Lung (tissue), 12 donors: ENCODE measurements around the gene RIOX2. TPM values are rescaled to one million over a fixed set of nuclear protein-coding genes. Genes with fewer than 3 reads are reported as not detected.

Experiments
- ATAC-seq: fragments of 200-7000 bp; cut with Tn5 transposase; one replicate; pipeline ENCODE4 v1.9.1; 2020; ENCODE audit warnings: moderate number of reproducible peaks; ENCODE audit not compliant: insufficient read depth, low FRiP score
- DNase-seq, 3 donors: peaks; one replicate each; pipeline ENCODE4 v3.0.0-alpha.2; 2013 to 2017
- H3K27ac ChIP-seq, 2 donors: one replicate each; pipeline ENCODE4 v1.5.1; 2013; ENCODE audit warnings: mild to moderate bottlenecking in 2 of 2, moderate library complexity in 2 of 2, control low read depth in 1 of 2, inconsistent platforms in 1 of 2, low read depth in 1 of 2, low read length in 1 of 2
- H3K27me3 ChIP-seq, 3 donors: one replicate each; pipeline ENCODE4 v1.5.1; 2013; ENCODE audit warnings: low read length in 2 of 3; ENCODE audit not compliant: control insufficient read depth in 3 of 3, insufficient read depth in 3 of 3
- H3K36me3 ChIP-seq, 4 donors: one replicate each; pipeline ENCODE4 v1.5.1; 2013; ENCODE audit warnings: low read length in 4 of 4, mild to moderate bottlenecking in 1 of 4, moderate library complexity in 1 of 4; ENCODE audit not compliant: control insufficient read depth in 4 of 4, insufficient read depth in 4 of 4
- H3K4me1 ChIP-seq, 5 donors: one replicate each; pipeline ENCODE4 v1.5.1; 2013; ENCODE audit warnings: low read length in 5 of 5, mild to moderate bottlenecking in 2 of 5, moderate library complexity in 1 of 5; ENCODE audit not compliant: control insufficient read depth in 5 of 5, insufficient read depth in 5 of 5
- H3K4me3 ChIP-seq: one replicate; pipeline ENCODE4 v1.5.1; 2013; ENCODE audit warnings: mild to moderate bottlenecking, control low read depth, moderate library complexity
- H3K9ac ChIP-seq, 2 donors: one replicate each; pipeline ENCODE4 v1.5.1; 2013; ENCODE audit warnings: low read length in 2 of 2, control low read depth in 1 of 2; ENCODE audit not compliant: insufficient read depth in 1 of 2
- H3K9me3 ChIP-seq, 4 donors: one replicate each; pipeline ENCODE4 v1.5.1; 2013; ENCODE audit warnings: low read length in 3 of 4, mild to moderate bottlenecking in 1 of 4, moderate library complexity in 1 of 4; ENCODE audit not compliant: control insufficient read depth in 4 of 4, insufficient read depth in 3 of 4
- whole genome bisulfite sequencing, 2 donors: extraction: QIAGEN DNeasy Blood & Tissue Kit; methylation state at CpG; one replicate each; pipeline ENCODE4 v1.1.7; 2013; 5-methylcytosine and 5-hydroxymethylcytosine counted together
- polyA plus RNA-seq, 2 donors: library from polyadenylated mRNA; stranded (reverse); fragments of 200-250 nt; gene quantifications; one replicate each; pipeline ENCODE4 v1.2.1, GENCODE V29; 2013
- total RNA-seq, 2 donors: library from RNA; depleted of rRNA in 1 of 2; stranded (reverse); fragments of >200 nt in 1 of 2; gene quantifications; one replicate each; pipeline ENCODE4 v1.2.1, GENCODE V29; 2014 to 2021
- TF ChIP-seq, protein P1 (sequence below): IDR thresholded peaks from 2 replicates; pipeline ENCODE4 v1.5.1; 2012; ENCODE audit warnings: mild to moderate bottlenecking; ENCODE audit errors: control extremely low read depth, extremely low read depth
- donor health status: control.
- donor health status: control.
- donor health status: Bipolar disorder and iron deficiency.
- donor health status: healthy.
- donor health status: DM: yes; HTN: yes; CAD: no.

RIOX2 gene
- total and polyA plus RNA-seq, 4 donors: 16.3 to 41.3 (median 22.2) TPM

DNA sequence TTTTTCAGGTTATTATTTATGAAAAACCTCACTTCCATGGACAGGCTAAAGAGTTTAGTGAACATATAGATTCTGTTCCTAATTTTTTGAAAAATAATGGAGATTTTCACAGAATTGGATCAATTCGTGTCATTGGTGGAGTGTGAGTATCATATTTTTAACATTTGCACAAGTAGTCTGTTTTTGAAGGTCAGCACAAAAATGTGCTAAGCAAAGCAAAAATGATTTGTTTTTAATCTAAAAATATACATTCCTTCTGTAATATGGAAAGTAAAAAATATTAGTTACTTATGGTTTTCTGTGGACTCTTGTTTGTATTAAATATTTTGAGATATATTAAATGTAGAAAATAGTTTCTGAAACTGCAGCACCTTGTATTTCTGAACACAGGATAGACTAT, 79.4 kb downstream of the RIOX2 start:
- Histone ChIP-seq H3K36me3 (peaks cover 5 to 43% (median 18%) of the 10 kb centered on the region in 4 donors), H3K4me3 (no peak overlapping the region), H3K27ac (no peak overlapping the region), H3K4me1 (peaks cover 0 to 4% (median 0%) of the 10 kb centered on the region in 5 donors), H3K9me3 (no peaks in the 10 kb centered on the region), H3K27me3 (no peaks in the 10 kb centered on the region), H3K9ac (no peak overlapping the region)
- WGBS, 2 donors: 94% methylated on average over 1 of the region's 1 CpG
- DNase-seq: no peak
- TF ChIP-seq, protein P1, sequence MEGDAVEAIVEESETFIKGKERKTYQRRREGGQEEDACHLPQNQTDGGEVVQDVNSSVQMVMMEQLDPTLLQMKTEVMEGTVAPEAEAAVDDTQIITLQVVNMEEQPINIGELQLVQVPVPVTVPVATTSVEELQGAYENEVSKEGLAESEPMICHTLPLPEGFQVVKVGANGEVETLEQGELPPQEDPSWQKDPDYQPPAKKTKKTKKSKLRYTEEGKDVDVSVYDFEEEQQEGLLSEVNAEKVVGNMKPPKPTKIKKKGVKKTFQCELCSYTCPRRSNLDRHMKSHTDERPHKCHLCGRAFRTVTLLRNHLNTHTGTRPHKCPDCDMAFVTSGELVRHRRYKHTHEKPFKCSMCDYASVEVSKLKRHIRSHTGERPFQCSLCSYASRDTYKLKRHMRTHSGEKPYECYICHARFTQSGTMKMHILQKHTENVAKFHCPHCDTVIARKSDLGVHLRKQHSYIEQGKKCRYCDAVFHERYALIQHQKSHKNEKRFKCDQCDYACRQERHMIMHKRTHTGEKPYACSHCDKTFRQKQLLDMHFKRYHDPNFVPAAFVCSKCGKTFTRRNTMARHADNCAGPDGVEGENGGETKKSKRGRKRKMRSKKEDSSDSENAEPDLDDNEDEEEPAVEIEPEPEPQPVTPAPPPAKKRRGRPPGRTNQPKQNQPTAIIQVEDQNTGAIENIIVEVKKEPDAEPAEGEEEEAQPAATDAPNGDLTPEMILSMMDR: no peak
- no peak for ATAC-seq

Other genes with a start within 250 kb of the RIOX2 start
- gene ARL6, start 207.7 kb downstream of the RIOX2 start, total RNA-seq: 10 to 100 TPM; 11.1 to 20.8 TPM
- gene ARL6, start 207.7 kb downstream of the RIOX2 start, polyA plus RNA-seq: 1 to 10 TPM; 3.3 to 4.9 TPM
- gene CRYBG3, start 150.4 kb downstream of the RIOX2 start, total RNA-seq: 10 to 100 TPM; 21.0 to 64.0 TPM
- 1 to 10 TPM; 3.8 to 9.6 TPM for gene CRYBG3, start 150.4 kb downstream of the RIOX2 start, polyA plus RNA-seq
- gene GABRR3, start 62.9 kb upstream of the RIOX2 start, total RNA-seq: under 1 TPM in 1 of 2 donors, not detected in 1; 0.09 TPM
- not detected for gene GABRR3, start 62.9 kb upstream of the RIOX2 start, polyA plus RNA-seq
- not detected for gene OR5AC2, start 114.7 kb upstream of the RIOX2 start, total RNA-seq
- gene OR5AC2, start 114.7 kb upstream of the RIOX2 start, polyA plus RNA-seq: not detected
- gene OR5H1, start 158.3 kb upstream of the RIOX2 start, total RNA-seq: not detected
- not detected for gene OR5H1, start 158.3 kb upstream of the RIOX2 start, polyA plus RNA-seq
- not detected for gene OR5H14, start 175.0 kb upstream of the RIOX2 start, total RNA-seq
- gene OR5H14, start 175.0 kb upstream of the RIOX2 start, polyA plus RNA-seq: not detected
- not detected for gene OR5H15, start 194.3 kb upstream of the RIOX2 start, total RNA-seq
- gene OR5H15, start 194.3 kb upstream of the RIOX2 start, polyA plus RNA-seq: not detected